GM18517 (cell line): Measurements from ENCODE around the gene SKA1.
"Not testable (repeated sequence)": the region's sequence is repeated elsewhere in the genome, so short reads cannot be mapped to it uniquely, and the experiment has no call there.

ENCODE experiments used
- ATAC-seq: cut with Tn5 transposase; IDR thresholded peaks from one replicate; pipeline ENCODE4 v1.9.1; 2021; ENCODE audit warnings: mild to moderate bottlenecking, moderate library complexity; ENCODE audit not compliant: unreplicated experiment

The SKA1 gene

DNA sequence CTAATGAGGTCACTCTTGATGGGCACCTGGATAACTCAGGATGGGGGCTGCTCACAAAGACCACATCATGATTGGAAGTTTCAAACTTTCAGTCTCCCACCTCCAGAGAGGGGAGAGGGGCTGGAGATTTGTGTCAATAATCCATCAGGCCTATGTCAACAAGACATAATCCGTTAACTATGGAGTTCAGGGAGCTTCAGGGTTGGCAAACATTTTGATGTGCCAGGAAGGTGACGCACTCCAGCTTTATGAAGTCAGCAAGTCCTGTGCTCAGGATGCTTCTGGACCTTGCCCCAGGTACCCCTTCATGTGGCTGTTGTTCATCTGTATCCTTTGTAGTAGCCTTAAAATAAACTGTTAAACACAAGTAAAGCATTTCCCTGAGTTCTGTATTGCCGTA is 19.0 kb downstream of the SKA1 start:
- no peak for ATAC-seq

DNA sequence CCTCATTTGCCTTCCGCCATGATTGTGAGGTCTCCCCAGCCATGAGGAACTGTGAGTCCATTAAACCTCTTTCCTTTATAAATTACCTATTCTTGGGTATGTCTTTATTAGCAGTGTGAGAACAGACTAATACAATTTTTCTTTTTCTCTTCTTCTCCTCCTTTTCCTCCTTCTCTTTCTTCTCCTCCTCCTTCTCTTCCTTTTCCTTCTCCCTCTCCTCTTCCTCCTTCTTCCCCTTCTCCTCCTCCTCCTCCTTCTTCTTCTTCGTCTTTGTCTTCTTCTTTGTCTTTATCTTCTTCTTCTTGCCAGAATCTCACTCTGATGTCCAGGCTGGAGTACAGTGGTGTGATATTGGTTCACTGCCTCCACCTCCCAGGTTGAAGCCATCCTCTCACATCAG is 20.2 kb downstream of the SKA1 start:
- ATAC-seq = no peak

DNA sequence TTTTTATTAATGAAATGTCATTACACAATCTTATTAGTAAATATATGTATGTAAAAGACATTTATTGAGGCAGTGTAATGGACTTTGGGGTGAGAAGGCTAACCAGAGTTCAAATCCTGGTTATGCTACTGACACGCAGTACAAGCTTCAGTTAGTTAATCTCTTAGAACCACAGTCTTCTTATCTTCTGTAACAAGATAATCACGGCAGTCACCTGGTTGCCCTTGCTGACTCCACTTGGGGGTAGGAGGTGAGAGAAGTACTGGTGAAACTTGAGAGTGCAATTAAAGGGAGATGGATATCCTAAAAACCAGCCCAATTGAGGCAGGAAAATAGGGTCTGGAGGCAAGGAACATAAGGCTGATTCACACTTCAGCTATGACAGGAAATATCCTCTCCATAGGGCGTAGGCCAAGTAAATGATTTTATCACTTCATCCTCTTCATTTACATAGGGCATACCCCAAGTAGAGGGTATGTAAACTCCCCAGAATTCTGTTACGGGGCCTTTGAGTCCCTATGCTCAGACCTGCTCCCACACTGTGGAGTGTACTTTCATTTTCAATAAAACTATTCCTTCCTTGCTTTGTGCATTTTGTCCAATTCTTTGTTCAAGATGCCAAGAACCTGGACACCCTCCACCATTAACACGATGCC is 21.3 kb downstream of the SKA1 start:
- no peak for ATAC-seq

DNA sequence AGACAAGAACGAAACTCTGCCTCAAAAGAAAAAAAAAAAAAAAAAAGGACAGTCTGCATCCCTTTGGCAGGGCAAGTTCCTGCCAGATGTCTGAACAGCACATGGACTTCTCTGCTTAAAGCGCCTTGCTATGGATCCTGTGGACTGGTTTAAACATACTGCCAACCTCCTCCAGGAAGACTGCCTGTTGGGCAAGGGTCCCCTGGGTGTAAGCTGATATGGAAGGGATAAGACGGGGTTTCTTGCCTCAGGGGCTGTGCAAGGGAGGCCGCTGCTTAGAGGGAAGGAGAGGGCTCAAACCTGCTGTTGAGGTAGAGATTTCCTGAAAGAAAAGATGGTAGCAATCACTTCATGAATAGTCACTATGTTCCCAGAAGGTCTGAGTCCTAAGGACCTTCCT is 22.2 kb downstream of the SKA1 start:
- ATAC-seq = no peak

DNA sequence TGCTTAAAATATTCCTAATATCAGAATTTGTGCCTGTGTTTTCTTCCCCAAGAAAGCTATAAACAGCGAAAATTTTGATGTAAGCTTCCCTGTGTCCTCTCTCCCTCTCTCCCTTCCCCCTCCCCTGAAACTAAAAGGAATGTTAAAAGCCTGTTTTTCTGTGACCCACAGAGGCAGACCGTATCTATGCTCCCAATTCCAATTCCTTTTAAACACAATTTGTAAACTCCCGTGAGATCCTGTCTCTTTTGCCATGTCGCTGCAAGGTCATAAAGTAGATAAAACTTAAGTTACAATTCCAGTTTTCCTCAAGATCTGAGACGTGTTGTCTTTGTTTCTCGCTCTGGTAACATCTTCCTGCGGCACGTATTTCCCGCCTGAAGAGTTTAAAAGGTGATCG is 23.3 kb downstream of the SKA1 start:
- ATAC-seq = no peak

DNA sequence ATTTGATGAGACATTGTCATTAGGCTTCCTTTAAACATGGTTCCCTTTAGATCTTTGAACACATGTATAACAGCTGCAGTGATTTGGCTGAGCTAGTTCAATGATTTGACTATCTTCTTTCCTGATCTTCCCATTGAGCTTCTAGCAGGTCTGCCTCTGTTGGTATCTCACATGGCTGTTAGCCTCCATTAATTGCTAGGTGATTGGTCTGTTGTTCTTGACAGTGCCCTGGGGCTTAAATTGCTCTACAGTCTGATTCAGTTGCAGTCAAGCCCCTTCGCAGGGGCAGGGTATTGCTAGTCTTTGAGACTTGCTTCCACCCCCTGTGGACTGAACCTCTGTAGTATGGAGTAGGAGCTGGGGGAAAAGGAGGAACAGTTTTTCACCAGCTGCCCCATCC is 24.1 kb downstream of the SKA1 start:
- ATAC-seq = no peak

DNA sequence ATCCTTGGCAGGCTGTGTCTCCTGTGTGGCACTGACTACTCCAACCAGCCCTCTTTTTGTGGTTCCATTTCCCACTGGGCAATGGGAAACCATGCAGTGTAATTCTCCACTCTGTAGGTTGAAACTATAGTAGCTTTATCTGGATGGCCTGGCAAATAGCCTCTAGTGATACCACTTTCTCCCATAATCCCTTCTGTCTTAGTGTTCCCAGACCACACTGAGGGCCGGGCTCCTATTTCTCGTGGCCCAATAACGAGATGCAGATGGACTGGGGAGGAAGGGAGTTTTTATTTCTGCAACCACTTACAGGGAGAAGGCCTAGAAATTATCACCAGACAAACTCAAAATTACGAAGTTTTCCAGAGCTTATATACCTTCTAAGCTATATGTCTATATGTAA is 24.7 kb downstream of the SKA1 start:
- ATAC-seq = no peak

DNA sequence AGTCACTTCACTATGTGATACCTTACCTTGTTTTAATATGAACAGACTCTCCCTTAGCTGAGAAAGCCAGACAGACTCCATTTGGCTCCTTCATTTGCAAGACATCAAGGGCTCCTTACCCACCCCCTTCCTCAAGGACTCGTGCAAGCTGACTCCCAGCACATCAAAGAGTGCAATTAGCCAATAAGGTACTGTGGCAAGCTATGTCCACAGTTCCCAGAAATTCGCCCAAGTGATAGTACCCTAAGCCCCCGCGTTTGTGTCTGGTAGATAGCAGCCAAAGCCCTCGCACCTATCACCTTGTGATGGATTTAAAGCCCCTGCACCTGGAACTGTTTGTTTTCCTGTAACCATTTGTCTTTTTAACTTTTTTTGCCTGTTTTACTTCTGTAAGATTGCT is 25.6 kb downstream of the SKA1 start:
- not testable (repeated sequence) for ATAC-seq

DNA sequence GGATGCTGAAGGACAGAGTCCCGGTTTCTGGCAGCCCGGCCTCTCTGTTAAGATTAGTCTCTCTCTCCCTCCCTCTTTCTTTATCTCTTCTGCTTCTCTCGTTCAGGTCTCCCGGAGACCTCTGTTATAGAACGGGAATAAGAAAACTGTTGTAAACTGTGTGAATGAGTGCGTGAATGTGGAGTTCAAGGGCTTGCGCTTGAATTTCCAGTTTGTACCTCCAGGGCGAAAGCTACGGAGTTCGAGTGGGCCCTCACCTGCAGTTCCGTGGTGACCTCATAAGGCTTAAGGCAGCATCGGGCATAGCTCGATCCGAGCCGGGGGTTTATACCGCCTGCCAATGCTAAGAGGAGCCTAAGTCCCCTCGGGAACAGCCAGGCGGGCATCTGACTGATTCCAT is 26.4 kb downstream of the SKA1 start:
- ATAC-seq = no peak

DNA sequence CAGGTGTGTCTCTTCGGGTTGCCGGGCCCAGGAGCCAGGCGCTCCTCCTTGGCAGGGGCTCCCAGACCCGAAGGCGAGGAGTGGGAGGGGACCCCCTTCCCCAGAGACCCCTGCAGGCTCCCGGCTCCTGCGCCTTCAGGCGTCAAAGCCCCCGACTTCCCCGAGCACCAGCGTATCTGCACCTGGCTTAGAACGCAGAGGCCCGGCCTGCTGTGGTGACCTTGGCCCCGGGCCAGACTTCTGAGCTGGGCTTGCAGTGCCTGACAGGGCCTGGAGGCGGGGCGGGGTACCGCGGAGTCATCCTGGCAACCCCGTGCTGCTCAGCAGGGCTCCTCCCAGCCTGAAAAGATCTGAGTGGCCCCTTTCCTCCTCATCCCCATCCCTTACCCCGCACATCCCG is 27.0 kb downstream of the SKA1 start:
- no peak for ATAC-seq

DNA sequence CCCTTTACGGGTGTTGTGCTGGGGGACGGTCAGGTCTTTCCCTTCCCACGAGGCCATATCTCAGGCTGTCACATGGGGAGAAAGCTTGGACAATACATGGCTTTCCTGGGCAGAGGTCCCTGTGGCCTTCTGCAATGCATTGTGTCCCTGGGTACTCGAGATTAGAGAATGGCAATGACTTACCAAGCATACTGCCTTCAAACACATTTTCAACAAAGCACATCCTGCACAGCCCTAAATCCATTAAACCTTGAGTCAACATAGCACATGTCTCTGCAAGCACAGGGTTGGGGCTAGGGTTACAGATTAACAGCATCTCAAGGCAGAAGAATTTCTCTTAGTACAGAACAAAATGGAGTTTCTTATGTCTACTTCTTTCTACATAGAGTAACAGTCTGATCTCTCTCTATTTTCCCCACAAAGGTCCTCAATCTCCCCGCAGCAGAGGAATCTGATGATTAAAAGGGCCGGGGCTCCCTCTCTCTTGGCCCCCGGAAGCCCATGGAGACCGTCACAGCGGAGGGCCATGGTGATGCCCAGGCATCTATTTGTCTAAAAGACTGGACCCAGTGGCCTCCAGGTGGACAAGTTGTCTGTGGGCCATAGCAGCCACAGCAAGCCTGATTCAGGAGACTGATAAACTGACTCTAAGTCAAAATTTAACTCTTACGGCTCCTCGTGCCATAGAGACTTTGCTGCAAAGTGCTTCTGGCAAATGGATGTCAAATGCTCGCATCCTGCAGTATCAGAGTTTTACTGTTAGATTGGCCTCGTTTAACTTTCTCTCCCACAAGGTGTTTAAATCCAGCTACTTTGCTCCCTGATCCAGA is 30.1 kb downstream of the SKA1 start:
- ATAC-seq = not testable (repeated sequence)

DNA sequence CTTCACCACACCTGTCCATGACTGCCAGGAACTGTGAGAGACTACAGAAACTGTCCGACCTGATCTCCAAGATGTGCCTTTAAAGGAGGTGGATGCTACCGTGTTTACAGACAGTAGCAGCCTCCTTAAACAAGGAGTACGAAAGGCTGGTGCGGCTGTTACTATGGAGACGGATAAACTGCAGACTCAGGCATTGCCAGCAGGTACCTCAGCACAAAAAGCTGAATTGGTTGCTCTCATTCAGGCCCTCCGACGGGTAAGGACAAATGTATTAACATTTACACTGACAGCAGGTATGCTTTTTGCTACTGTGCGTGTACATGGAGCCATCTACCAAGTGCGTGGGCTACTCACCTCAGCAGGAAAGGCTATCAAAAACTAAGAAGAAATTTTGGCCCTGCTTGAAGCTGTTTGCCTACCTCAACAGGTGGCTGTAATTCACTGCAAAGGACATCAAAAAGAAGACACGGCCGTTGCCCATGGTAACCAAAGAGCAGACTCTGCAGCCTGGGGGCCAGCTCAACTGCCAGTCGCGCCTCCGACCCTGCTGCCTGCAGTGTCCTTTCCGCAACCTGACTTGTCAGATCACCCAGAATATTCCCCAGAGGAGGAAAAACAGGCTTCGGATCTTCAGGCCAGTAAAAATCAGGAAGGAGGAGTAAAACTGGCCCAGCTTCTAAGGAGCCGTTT is 30.9 kb downstream of the SKA1 start:
- no peak for ATAC-seq

DNA sequence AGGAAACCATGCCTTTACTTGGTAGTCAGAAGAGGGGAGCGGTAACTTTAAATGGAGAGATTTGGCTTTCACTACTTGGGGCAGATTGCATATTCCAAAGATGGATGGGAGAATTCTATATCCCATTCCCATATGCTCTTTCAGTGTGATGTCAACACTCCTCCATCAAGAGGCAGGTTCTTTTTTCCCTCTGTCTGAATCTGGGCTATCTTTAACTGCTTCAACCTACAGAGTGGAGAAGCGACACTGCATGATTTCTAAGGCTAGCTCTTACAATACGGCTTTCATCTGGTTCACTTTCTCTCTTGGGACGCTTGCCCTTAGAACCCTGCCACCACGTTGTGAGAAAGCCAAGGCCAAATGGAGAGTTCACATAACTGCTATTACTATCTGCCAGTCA is 34.4 kb downstream of the SKA1 start:
- ATAC-seq = no peak

DNA sequence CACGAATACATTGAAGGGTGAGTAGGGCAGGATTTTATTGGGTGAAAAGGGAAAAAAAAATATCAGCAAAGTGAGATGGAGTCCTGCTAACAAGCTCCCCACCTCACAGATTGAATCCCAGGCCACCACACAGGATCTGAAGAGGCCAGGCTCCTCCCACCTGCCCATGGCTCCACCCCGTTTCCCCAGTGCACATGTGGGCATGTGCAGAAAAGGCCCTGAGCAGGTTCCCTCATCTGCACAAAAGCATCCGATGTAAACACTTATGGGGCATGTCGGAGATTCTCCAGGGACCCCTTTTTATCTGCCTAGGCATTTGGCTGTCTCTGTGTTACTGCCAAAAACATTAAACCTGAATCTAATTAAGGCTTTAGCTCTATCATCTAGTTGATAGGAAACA is 35.2 kb downstream of the SKA1 start:
- ATAC-seq = no peak

DNA sequence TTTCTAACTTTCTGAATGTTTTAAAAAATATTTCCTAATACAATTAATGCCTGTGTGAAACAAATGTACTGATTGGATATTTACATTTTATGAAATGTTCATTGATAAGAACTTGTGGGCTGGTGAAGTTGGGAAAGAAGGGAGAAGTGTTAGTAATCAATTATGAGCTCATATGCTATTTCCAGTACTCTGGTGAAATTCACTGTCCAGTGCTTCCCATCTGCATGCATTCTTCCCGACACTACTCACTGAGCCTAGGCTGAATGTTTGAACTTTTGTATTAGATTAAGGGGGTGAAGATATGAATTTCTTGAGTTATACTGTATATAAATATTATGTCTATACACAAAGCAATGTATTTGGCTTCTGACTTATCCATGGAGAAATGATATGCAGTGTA is 36.0 kb downstream of the SKA1 start:
- ATAC-seq = no peak

DNA sequence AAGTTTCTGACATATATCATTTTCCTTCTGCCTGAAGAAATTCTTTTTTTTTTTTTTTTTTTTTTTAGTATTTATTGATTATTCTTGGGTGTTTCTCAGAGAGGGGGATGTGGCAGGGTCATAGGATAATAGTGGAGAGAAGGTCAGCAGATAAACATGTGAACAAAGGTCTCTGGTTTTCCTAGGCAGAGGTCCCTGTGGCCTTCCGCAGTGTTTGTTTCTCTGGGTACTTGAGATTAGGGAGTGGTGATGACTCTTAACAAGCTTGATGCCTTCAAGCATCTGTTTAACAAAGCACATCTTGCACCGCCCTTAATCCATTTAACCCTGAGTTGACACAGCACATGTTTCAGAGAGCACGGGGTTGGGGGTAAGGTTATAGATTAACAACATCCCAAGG is 42.0 kb downstream of the SKA1 start:
- ATAC-seq = not testable (repeated sequence)

DNA sequence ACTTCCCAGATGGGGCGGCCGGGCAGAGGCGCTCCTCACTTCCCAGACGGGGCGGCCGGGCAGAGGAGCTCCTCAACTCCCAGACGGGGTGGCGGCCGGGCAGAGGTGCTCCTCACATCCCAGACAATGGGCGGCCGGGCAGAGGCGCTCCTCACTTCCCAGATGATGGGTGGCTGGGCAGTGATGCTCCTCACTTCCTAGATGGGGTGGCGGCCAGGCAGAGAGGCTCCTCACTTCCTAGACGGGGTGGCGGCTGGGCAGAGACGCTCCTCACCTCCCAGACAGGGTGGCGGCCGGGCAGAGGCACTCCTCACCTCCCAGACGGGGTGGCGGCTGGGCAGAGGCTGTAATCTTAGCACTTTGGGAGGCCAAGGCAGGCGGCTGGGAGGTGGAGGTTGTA is 42.9 kb downstream of the SKA1 start:
- ATAC-seq = not testable (repeated sequence)

DNA sequence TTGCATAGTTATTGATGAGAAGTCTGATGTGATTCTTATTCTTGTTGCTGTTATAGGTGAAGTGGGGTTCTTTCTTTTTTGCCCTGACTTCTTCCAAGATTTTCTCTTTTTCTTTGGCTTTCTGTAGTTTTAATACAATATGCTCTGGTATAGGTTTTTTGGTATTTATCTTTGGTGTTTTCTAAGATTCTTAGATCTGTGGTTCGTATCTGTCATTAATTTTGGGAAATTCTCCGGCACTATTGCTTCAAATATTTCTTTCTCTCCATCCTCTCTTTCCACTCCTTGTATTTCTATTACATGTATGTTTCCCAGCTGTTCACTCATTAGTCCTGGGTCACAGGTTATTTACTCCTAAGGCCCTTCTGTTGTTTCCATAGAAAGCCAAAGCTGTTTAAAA is 43.8 kb downstream of the SKA1 start:
- ATAC-seq = no peak

DNA sequence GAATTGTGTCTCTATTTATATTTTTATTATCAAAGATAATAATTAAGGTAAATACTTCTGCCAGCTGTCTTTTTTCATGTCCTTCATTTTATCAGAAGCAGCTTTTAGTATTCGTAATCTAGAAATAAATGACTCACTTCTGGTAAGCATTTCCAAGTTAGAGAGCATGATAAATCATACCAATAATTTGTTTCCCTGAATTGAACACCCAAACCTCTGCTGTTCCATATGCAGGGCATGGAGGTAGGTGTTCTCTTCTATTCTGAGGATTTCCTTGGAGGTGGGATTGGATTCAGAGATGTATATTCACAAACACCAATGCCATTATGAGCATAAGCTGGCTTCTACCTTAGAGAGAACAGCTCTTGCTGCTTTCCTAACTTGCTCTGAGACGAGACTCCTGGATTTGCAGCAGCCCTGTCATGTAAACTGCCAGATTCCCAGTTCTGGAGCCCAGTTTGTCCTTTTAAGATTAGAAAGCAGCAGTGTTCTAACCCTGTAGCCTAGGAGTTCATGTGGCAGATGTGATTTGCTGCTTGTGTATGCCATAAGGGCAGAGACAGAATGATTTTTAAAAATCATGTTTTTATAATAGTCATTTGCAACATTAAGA is 47.5 kb downstream of the SKA1 start:
- no peak for ATAC-seq

DNA sequence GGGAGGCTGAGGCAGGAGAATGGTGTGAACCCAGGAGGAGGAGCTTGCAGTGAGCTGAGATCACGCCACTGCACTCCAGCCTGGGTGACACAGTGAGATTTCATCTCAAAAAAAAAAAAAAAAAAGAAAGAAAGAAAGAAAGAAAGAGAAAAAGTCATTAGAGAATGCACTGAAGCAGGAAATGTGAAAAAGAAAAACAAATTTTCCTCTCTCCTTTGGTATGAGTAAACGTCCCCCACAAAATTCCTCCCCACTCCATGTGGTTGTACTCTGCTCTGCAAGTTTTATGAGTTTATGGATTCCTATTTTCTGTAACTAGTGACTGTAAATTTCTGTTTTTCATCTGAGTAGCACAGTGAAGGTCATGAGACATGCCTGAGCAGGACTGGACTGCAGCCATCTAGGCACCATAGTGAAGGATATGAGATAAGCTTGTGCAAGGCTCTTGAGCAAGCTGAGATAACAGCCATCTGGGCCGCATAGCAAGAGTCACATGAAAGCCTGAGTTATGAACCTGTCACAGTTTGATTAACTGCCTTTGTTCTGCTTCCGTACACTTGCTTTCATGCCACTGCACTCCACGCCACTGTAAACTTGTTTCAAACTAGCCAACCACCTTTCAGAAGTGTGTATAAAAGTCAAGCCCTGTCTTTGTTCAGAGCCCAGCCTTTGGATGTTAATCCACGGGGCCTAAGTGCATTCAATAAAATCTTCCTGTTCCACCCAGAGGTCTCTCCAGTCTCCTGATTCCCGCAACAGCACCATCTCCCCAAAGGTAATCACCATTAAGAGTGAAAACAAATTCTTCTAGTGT is 50.2 kb downstream of the SKA1 start:
- no peak for ATAC-seq

DNA sequence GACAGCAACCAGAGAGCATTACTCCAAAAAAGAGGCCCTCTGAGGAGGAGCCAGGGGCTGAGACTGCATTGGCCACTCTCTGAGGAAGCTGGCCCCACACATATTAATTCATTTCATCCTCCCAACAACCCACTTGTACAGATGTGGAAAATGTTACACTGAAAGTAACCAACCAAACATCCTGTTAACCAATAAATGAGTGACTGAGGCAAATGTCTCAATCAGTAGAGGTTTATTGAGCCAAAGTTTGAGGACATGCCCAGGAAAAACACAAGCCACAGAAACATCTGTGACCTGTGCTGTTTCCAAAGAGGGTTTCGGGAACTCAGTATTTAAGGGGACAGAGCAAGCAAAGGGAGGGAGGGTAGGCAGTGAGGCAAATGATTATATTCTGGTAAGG is 53.0 kb downstream of the SKA1 start:
- ATAC-seq = no peak
